ENCODE results near the gene HSH2D.
A peak's percentile ranks its signal among the peaks of the same experiment; 100 is the strongest.
"Not testable (repeated sequence)": the region's sequence is repeated elsewhere in the genome, so short reads cannot be mapped to it uniquely, and the experiment has no call there.

The HSH2D gene

GRCh38 chr19:16143399-16144215 is at the start of gene HSH2D:
Gene HSH2D, plus strand, starts transcription at chr19:16143685. Its CDS starts 5,066 bp downstream, at chr19:16148751.
- DNase-seq = peak; percentile 77

GRCh38 chr19:16094360-16095070 is 49.0 kb upstream of the HSH2D start:
- DNase-seq = no peak

GRCh38 chr19:16095071-16095571 is 48.4 kb upstream of the HSH2D start:
- no peak for DNase-seq

- DNase-seq = no peak
These were observed 47.1 kb upstream of the HSH2D start for GRCh38 chr19:16096280-16096855.

- DNase-seq = no peak
These were observed 45.1 kb upstream of the HSH2D start for GRCh38 chr19:16098416-16098768.

GRCh38 chr19:16098821-16099220 is 44.7 kb upstream of the HSH2D start:
- no peak for DNase-seq

GRCh38 chr19:16099314-16099965 is 44.0 kb upstream of the HSH2D start:
- DNase-seq = not testable (repeated sequence)

- no peak for DNase-seq
These were observed 43.0 kb upstream of the HSH2D start for GRCh38 chr19:16100524-16100923.

- DNase-seq = no peak
These were observed 38.8 kb upstream of the HSH2D start for GRCh38 chr19:16104722-16105121.

- no peak for DNase-seq
These were observed 37.4 kb upstream of the HSH2D start for GRCh38 chr19:16106121-16106520.

- DNase-seq = peak; percentile 98
These were observed 32.2 kb upstream of the HSH2D start, which contains the start of gene RAB8A for GRCh38 chr19:16111160-16111908. Gene RAB8A, plus strand, starts transcription at chr19:16111889. Its CDS starts 13 bp downstream, at chr19:16111902.

GRCh38 chr19:16111909-16112752 is 31.4 kb upstream of the HSH2D start:
- no peak for DNase-seq

- DNase-seq = no peak
These were observed 30.7 kb upstream of the HSH2D start for GRCh38 chr19:16112778-16113177.

GRCh38 chr19:16113727-16114126 is 29.8 kb upstream of the HSH2D start:
- DNase-seq = no peak

- DNase-seq = no peak
These were observed 28.0 kb upstream of the HSH2D start for GRCh38 chr19:16115301-16116039.

GRCh38 chr19:16116067-16116466 is 27.4 kb upstream of the HSH2D start:
- DNase-seq = no peak

GRCh38 chr19:16117594-16118033 is 25.9 kb upstream of the HSH2D start:
- DNase-seq = no peak

- DNase-seq = no peak
These were observed 24.9 kb upstream of the HSH2D start for GRCh38 chr19:16118489-16119033.

GRCh38 chr19:16119075-16119857 is 24.2 kb upstream of the HSH2D start:
- DNase-seq = not testable (repeated sequence)
